WTC11 (cell line): Measurements from ENCODE around the gene CAPN2. TPM values are rescaled to one million over a fixed set of nuclear protein-coding genes. Genes with fewer than 3 reads are reported as not detected.

ENCODE experiments used
- ATAC-seq: fragments of 200-7000 bp; cut with Tn5 transposase; 2 replicates; pipeline ENCODE4 v1.10.0; 2021; ENCODE audit warnings: mild to moderate bottlenecking, moderate library complexity
- CTCF ChIA-PET: fragments of 300-600 bp; sonication (Branson Sonifier 250); formaldehyde crosslinking; loops from one replicate; lab custom pipeline; 2021; ENCODE audit warnings: antibody characterized with exemption; lab: Charles Lee
- POLR2A ChIA-PET: fragments of 350-600 bp; sonication (Branson Sonifier 250); formaldehyde crosslinking; loops from one replicate; lab custom pipeline; 2021; ENCODE audit warnings: antibody characterized with exemption; lab: Charles Lee
- DNase-seq: peaks from one replicate; pipeline ENCODE4 v3.0.0; 2021; ENCODE audit warnings: low spot score
- H3K27ac Mint-ChIP-seq: 2 replicates; pipeline ENCODE4 v1.8.0; 2021; ENCODE audit warnings: mixed read lengths
- H3K27me3 Mint-ChIP-seq: 2 replicates; pipeline ENCODE4 v1.8.0; 2021; ENCODE audit warnings: low read depth, mild to moderate bottlenecking, moderate library complexity, mixed read lengths
- H3K36me3 Mint-ChIP-seq: 2 replicates; pipeline ENCODE4 v1.8.0; 2021; ENCODE audit warnings: mixed read lengths
- H3K4me1 Mint-ChIP-seq: 2 replicates; pipeline ENCODE4 v1.8.0; 2022; ENCODE audit warnings: mixed read lengths
- H3K4me3 Mint-ChIP-seq: 2 replicates; pipeline ENCODE4 v1.8.0; 2021; ENCODE audit warnings: mild to moderate bottlenecking, moderate library complexity, mixed read lengths
- H3K9me3 Mint-ChIP-seq: 2 replicates; pipeline ENCODE4 v1.8.0; 2021; ENCODE audit warnings: mixed read lengths
- CBFB ChIP-seq: sonication (generic); formaldehyde crosslinking; IDR thresholded peaks from 2 replicates; pipeline ENCODE4 v1.8.1; 2022; ENCODE audit warnings: mild to moderate bottlenecking, low read depth, missing genetic modification reagents
- CREM ChIP-seq: sonication (generic); formaldehyde crosslinking; IDR thresholded peaks from 2 replicates; pipeline ENCODE4 v1.8.1; 2022; ENCODE audit warnings: mild to moderate bottlenecking, missing genetic modification reagents, moderate library complexity
- ELF4 ChIP-seq: sonication (generic); formaldehyde crosslinking; IDR thresholded peaks from 2 replicates; pipeline ENCODE4 v1.8.1; 2022; ENCODE audit warnings: low read depth, mild to moderate bottlenecking, moderate library complexity, missing genetic modification reagents
- ETV6 ChIP-seq: sonication (generic); formaldehyde crosslinking; IDR thresholded peaks from 2 replicates; pipeline ENCODE4 v1.8.1; 2022; ENCODE audit warnings: mild to moderate bottlenecking, missing genetic modification reagents
- GABPB1 ChIP-seq: sonication (generic); formaldehyde crosslinking; IDR thresholded peaks from 2 replicates; pipeline ENCODE4 v1.8.1; 2023; ENCODE audit warnings: mild to moderate bottlenecking, missing genetic modification reagents
- GRHL2 ChIP-seq: fragments of 250-450 bp; sonication (Bioruptor Pico); IDR thresholded peaks from 2 replicates; pipeline ENCODE4 v1.8.0; 2022; ENCODE audit warnings: mild to moderate bottlenecking, moderate library complexity; ENCODE audit not compliant: insufficient replicate concordance, severe bottlenecking
- KAT7 ChIP-seq: sonication (generic); formaldehyde crosslinking; IDR thresholded peaks from 2 replicates; pipeline ENCODE4 v1.8.1; 2023; ENCODE audit warnings: missing genetic modification reagents, mild to moderate bottlenecking, borderline replicate concordance
- NR3C1 ChIP-seq: sonication (generic); formaldehyde crosslinking; conservative IDR thresholded peaks from 2 replicates; pipeline ENCODE4 v1.8.1; 2023; ENCODE audit warnings: low read depth, mild to moderate bottlenecking, missing genetic modification reagents
- RELA ChIP-seq: sonication (generic); formaldehyde crosslinking; IDR thresholded peaks from 2 replicates; pipeline ENCODE4 v1.8.1; 2022; ENCODE audit warnings: missing genetic modification reagents, mild to moderate bottlenecking, borderline replicate concordance
- RORB ChIP-seq: fragments of 250-450 bp; sonication (Bioruptor Pico); IDR thresholded peaks from 2 replicates; pipeline ENCODE4 v1.9.0; 2021; ENCODE audit warnings: mild to moderate bottlenecking
- SMAD3 ChIP-seq: sonication (generic); formaldehyde crosslinking; IDR thresholded peaks from 2 replicates; pipeline ENCODE4 v1.8.0; 2022; ENCODE audit warnings: missing genetic modification reagents, mild to moderate bottlenecking, borderline replicate concordance
- SOX15 ChIP-seq: fragments of 250-450 bp; sonication (Bioruptor Pico); IDR thresholded peaks from 2 replicates; pipeline ENCODE4 v1.9.0; 2021; ENCODE audit warnings: mild to moderate bottlenecking
- TEAD1 ChIP-seq: sonication (generic); formaldehyde crosslinking; IDR thresholded peaks from 2 replicates; pipeline ENCODE4 v1.8.0; 2022; ENCODE audit warnings: mild to moderate bottlenecking, missing genetic modification reagents
- TEAD4 ChIP-seq: sonication (generic); formaldehyde crosslinking; IDR thresholded peaks from 2 replicates; pipeline ENCODE4 v1.8.0; 2022; ENCODE audit warnings: mild to moderate bottlenecking, missing genetic modification reagents
- TP53 ChIP-seq: sonication (generic); formaldehyde crosslinking; IDR thresholded peaks from 2 replicates; pipeline ENCODE4 v1.8.1; 2023; ENCODE audit warnings: mild to moderate bottlenecking, missing genetic modification reagents
- ZBTB21 ChIP-seq: sonication (generic); formaldehyde crosslinking; IDR thresholded peaks from 2 replicates; pipeline ENCODE4 v1.8.1; 2023; ENCODE audit warnings: mild to moderate bottlenecking, missing genetic modification reagents, borderline replicate concordance
- ZNF317 ChIP-seq: sonication (generic); formaldehyde crosslinking; IDR thresholded peaks from 2 replicates; pipeline ENCODE4 v1.8.1; 2023; ENCODE audit warnings: low read depth, mild to moderate bottlenecking, moderate library complexity, missing genetic modification reagents, borderline replicate concordance
- total RNA-seq: library from RNA; stranded (reverse); gene quantifications from 3 replicates; pipeline ENCODE4 v1.2.3, GENCODE V29; 2021
- TF ChIP-seq, protein P1 (sequence below): sonication (generic); formaldehyde crosslinking; IDR thresholded peaks from 2 replicates; pipeline ENCODE4 v1.8.0; 2022; ENCODE audit warnings: missing genetic modification reagents

Gene CAPN2
- total RNA-seq, 1 experiment from 2014 or later, result 21.3 TPM

- Mint-ChIP-seq H3K27me3 (peaks cover 11% of the 10 kb centered on the region; the same call in 1 of the 2 replicates), H3K4me1 (peaks cover 13% of the 10 kb centered on the region), H3K4me3 (no peak overlapping the region), H3K36me3 (no peaks in the 10 kb centered on the region), H3K9me3 (no peaks in the 10 kb centered on the region), H3K27ac (no peak overlapping the region)
- ATAC-seq, result no peak
- TF ChIP-seq SMAD3 (no peak), TEAD4 (CRISPR knock-in tag) (no peak)
- ChIA-PET CTCF (interaction anchor here (1.8 kb wide), 1 partner anchor 8 kb away, joined by 4 read pairs; no protein-coding TSS in a partner anchor), POLR2A (interaction anchor here (0.6 kb wide), 1 partner anchor 26 kb away, joined by 4 read pairs; no protein-coding TSS in a partner anchor)
- DNase-seq, result no peak
Measured at GRCh38 chr1:223703668-223704013, 8.7 kb upstream of the CAPN2 start.

DNA sequence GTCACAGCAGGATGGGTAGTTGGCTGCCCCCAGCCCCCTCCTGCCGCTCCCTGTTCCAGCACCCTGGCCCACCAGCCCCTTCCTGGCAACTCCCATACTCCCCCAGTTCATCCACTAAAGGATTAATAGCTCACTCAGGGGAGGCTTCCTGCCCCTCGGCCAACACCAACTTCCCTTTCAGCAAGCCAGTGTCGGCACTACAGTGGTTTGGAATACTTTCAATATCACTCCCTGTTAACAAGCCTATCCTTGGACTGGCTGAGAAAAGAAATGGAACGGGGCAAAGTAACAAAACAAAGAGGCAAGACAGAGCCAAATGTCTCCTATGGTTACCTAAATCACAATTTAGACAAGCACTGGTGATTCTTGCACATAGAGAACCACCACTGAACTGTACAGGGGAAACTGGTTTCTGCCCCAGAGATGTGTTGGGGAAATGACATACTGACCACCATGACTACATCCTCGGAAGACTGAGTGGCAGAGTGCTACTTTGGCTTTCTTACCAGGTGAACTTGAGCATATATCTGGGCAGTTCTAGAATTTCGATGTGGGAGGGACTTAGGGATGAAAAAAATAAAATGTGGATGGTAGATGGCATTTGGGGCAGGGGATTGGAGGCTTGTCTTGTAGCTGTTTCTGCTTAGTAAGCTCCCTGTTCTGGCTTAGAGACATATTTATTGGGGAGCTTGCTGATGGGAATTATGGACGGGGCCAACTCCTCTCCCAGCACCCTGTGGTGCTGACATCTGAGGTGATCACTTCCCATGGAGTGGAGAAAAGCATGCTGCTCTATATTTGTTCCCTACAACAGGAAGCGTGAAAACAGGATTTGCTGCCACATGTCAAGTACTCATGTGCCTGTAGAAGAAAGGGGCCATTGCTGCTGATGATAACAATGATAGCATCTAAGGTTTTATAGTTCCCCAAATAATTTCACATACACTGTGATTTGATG is 7.1 kb upstream of the CAPN2 start:
- POLR2A ChIA-PET, result no interaction called here
- H3K9me3 Mint-ChIP-seq, result no peaks in the 10 kb centered on the region
- no peak for TF ChIP-seq SOX15
- TF ChIP-seq SMAD3, result no peak
- TF ChIP-seq ZNF317 (CRISPR knock-in tag), result no peak
- TF ChIP-seq CREM (CRISPR knock-in tag), result no peak
- TF ChIP-seq KAT7, result no peak
- no peak for TF ChIP-seq TP53 (CRISPR knock-in tag)
- TF ChIP-seq GRHL2 (CRISPR knock-in tag), result no peak
- no peak for TF ChIP-seq CBFB
- no peak for TF ChIP-seq GABPB1 (CRISPR knock-in tag)
- no peak for TF ChIP-seq RORB
- no peak for TF ChIP-seq RELA (CRISPR knock-in tag)
- TF ChIP-seq NR3C1 (CRISPR knock-in tag), result no peak
- no peak for TF ChIP-seq ZBTB21 (CRISPR knock-in tag)
- TF ChIP-seq ELF4 (CRISPR knock-in tag), result no peak
- no peak for TF ChIP-seq ETV6
- no peak for TF ChIP-seq TEAD4 (CRISPR knock-in tag)
- DNase-seq, result no peak
- peaks cover 17% of the 10 kb centered on the region for H3K4me1 Mint-ChIP-seq
- H3K27me3 Mint-ChIP-seq, result peaks cover 17% of the 10 kb centered on the region; the same call in 1 of the 2 replicates
- CTCF ChIA-PET, result interaction anchor here (1.8 kb wide), 1 partner anchor 10 kb away, joined by 4 read pairs; no protein-coding TSS in a partner anchor
- H3K36me3 Mint-ChIP-seq, result no peaks in the 10 kb centered on the region
- no peak for ATAC-seq
- H3K27ac Mint-ChIP-seq, result no peak overlapping the region
- no peak overlapping the region for H3K4me3 Mint-ChIP-seq

DNA sequence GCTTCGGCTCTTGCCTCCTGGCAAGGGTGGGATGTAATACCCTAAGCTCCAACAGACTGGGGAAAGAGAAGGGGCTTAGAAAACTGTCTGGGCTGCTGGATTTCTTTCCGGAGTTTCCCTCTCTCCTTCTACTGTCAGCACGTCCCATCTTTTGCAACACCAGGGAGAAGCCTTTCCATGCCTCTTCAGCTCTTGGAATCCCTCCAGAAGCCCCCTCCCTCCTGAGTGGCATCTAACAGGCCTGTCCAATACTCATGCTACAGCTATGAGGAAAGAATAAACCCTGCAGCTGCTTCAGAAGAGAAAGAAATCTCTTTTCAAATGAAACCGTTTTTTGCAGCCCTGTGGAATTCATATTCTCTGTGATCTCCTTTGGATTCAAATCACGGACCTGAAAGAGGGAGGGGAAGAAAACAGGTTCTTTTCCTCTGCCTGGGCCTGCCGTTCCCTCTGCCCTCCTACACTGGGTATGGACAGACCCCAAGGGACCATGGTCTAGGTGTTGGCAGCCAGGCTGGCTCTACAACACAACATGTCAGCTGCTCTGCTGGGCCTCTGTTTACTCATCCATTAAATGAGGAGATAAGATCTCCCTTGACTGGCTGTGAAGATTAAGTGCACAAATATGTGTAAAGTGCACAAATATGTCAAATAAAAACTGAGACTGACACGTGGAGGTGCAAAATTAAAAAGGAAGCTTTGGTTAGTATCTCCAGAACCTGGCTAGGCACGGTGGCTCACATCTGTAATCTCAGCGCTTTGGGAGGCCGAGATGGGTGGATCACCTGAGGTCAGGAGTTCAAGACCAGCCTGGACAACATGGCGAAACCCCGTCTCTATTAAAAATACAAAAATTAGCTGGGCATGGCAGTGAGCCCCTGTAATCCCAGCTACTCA is 6.0 kb upstream of the CAPN2 start:
- TF ChIP-seq TEAD1, result no peak
- TF ChIP-seq, protein P1, sequence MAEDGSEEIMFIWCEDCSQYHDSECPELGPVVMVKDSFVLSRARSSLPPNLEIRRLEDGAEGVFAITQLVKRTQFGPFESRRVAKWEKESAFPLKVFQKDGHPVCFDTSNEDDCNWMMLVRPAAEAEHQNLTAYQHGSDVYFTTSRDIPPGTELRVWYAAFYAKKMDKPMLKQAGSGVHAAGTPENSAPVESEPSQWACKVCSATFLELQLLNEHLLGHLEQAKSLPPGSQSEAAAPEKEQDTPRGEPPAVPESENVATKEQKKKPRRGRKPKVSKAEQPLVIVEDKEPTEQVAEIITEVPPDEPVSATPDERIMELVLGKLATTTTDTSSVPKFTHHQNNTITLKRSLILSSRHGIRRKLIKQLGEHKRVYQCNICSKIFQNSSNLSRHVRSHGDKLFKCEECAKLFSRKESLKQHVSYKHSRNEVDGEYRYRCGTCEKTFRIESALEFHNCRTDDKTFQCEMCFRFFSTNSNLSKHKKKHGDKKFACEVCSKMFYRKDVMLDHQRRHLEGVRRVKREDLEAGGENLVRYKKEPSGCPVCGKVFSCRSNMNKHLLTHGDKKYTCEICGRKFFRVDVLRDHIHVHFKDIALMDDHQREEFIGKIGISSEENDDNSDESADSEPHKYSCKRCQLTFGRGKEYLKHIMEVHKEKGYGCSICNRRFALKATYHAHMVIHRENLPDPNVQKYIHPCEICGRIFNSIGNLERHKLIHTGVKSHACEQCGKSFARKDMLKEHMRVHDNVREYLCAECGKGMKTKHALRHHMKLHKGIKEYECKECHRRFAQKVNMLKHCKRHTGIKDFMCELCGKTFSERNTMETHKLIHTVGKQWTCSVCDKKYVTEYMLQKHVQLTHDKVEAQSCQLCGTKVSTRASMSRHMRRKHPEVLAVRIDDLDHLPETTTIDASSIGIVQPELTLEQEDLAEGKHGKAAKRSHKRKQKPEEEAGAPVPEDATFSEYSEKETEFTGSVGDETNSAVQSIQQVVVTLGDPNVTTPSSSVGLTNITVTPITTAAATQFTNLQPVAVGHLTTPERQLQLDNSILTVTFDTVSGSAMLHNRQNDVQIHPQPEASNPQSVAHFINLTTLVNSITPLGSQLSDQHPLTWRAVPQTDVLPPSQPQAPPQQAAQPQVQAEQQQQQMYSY, result peak; percentile 58
- Mint-ChIP-seq H3K27ac (no peak overlapping the region; the same call in 1 of the 2 replicates), H3K9me3 (no peaks in the 10 kb centered on the region), H3K4me3 (no peak overlapping the region), H3K27me3 (peaks cover 24% of the 10 kb centered on the region), H3K4me1 (peaks cover 14% of the 10 kb centered on the region), H3K36me3 (no peaks in the 10 kb centered on the region)
- ChIA-PET CTCF (no interaction called here), POLR2A (no interaction called here)
- no peak for ATAC-seq
- DNase-seq, result no peak
